ENCODE measurements around the gene RASGRF1. TPM values are rescaled to one million over a fixed set of nuclear protein-coding genes. Genes with fewer than 3 reads are reported as not detected.
"Not testable (repeated sequence)": the region's sequence is repeated elsewhere in the genome, so short reads cannot be mapped to it uniquely, and the experiment has no call there.

Gene RASGRF1, protein sequence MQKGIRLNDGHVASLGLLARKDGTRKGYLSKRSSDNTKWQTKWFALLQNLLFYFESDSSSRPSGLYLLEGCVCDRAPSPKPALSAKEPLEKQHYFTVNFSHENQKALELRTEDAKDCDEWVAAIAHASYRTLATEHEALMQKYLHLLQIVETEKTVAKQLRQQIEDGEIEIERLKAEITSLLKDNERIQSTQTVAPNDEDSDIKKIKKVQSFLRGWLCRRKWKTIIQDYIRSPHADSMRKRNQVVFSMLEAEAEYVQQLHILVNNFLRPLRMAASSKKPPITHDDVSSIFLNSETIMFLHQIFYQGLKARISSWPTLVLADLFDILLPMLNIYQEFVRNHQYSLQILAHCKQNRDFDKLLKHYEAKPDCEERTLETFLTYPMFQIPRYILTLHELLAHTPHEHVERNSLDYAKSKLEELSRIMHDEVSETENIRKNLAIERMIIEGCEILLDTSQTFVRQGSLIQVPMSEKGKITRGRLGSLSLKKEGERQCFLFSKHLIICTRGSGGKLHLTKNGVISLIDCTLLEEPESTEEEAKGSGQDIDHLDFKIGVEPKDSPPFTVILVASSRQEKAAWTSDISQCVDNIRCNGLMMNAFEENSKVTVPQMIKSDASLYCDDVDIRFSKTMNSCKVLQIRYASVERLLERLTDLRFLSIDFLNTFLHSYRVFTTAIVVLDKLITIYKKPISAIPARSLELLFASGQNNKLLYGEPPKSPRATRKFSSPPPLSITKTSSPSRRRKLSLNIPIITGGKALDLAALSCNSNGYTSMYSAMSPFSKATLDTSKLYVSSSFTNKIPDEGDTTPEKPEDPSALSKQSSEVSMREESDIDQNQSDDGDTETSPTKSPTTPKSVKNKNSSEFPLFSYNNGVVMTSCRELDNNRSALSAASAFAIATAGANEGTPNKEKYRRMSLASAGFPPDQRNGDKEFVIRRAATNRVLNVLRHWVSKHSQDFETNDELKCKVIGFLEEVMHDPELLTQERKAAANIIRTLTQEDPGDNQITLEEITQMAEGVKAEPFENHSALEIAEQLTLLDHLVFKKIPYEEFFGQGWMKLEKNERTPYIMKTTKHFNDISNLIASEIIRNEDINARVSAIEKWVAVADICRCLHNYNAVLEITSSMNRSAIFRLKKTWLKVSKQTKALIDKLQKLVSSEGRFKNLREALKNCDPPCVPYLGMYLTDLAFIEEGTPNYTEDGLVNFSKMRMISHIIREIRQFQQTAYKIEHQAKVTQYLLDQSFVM (N-terminal part only)
- total RNA-seq = not detected
- long read RNA-seq = 0 reads

DNA sequence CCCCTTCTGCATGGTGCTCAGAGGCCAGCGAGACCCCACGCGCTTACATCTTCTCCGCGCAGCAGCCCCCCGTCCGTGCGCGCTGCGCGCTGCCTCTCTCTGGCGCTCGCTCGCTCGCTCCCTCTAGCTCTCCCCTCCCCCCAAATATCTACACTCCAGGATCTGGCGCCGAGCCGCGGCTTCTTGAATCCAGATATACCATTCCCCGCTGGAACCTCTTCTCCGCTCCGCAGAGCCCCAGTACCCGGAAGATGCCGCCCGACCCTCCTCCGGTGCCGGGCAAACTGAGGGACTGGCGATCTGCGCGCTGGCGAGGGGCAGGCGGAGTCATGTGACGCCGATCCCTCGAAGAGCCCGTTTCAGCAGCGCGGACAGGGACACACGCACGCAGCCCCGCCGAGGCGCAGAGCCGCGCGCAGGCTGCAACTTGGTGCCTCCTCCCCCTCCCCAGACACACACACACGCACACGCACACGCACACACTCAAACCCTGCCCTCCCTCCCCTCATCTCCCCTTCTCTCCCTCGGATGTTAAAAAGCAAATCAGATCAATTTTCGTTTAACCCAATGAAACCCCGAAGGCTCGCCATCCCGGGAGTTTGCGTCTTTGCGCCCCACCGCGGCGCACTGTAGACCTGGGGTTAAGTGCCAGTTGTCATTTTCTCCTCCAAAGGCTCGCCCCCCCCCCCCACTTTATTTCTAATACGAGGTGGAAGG lies at the start of gene RASGRF1:
TSS of gene RASGRF1 (minus strand) at position 294 of the 717 bp plus-strand sequence. CDS start at position 12, 282 bp downstream.
- DNase-seq (ENCODE audit: missing footprints) = peak; percentile 69
- intact Hi-C loops (cut with DNase I) = no loop called here
- no peak for ATAC-seq

DNA sequence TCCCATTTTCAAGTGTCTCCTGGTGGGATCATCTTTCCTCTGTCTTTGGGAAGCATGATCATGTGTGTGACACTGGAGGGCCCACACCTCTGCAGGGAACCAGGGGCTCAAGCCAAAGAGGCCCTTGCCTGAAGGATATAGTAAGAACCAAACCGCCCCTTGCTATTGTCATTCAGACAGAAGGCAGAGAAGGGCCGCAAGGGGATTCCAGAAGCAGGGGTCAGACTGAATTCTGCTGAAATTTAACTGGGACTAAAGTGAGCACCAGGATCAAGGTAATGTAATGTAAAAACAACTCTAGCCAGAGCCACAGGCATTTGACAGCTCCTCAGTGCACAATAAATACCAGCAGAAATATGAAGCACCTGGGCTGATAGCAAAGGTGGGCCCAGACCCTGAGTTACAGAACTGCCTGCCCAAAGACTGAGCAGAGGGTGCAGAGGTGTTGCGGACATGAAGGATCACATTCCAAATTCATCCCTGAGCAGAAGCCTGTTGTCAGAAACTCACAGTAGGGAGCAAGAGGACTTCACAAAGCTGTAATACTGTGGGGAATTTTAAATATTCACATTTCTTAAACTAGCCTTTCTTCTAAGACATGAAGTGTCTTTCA lies 46.0 kb upstream of the RASGRF1 start:
- DNase-seq (ENCODE audit: missing footprints) (no peak), ATAC-seq (no peak)
- intact Hi-C loops (cut with DNase I) = no loop called here

DNA sequence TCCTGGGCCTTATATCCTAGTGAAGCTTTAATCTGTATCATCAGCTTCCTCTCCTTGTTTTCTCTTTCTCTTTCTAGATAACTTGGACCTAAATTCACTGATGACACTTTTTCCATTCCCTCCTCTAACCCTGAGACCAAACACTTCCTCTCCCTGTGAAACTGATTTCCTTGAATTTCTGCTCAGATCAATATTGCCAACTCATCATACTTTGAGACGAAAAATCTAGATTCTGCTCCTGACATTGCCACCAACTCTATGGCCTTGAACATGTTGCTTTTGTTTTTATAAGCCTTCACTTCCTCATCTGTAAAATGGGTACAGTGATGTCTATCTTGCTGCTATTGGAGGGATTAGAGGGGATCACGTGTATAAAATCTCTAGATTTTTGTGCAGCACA lies 42.7 kb upstream of the RASGRF1 start:
- intact Hi-C loops (cut with DNase I) = no loop called here
- no peak for ATAC-seq
- DNase-seq (ENCODE audit: missing footprints) = no peak

DNA sequence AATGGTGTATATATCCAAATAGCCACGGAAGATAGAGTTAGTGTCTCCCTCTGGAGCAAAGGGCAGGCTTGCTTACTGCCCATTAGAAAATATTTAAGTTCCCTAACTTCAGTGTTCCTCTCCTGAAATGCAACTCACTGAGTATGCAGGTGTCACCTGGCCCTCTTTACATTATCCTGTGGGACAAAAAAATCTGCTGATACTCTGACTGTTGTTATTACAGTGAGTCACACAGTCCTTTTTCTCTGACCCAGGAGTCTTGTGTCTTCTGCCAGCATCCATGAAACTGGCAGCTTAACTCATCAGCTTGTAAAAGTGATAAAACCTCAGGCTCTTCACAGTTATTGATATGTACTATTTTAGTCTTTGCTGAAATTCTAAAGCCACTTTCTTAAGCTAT lies 42.2 kb upstream of the RASGRF1 start:
- no peak for DNase-seq (ENCODE audit: missing footprints)
- intact Hi-C loops (cut with DNase I) = no loop called here
- no peak for ATAC-seq

DNA sequence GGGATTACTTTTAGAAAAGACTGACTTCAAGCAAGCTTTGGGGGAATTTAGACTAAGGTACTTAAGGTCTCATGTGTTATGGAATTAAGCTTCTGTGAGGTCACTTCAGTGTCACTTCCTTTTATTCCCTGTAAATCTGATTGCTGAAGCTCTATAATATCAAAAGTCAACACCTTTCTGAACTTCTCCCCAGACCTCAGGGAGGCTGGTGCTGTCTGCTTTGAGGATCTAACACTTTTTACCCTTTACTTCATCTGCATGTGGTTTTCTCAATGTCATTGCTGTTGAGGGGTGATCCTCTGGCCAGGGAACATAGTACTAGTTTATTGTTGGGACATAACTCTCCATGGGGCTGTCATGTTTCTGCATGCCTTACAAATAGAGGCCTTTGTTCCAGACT lies 41.8 kb upstream of the RASGRF1 start:
- no peak for ATAC-seq

DNA sequence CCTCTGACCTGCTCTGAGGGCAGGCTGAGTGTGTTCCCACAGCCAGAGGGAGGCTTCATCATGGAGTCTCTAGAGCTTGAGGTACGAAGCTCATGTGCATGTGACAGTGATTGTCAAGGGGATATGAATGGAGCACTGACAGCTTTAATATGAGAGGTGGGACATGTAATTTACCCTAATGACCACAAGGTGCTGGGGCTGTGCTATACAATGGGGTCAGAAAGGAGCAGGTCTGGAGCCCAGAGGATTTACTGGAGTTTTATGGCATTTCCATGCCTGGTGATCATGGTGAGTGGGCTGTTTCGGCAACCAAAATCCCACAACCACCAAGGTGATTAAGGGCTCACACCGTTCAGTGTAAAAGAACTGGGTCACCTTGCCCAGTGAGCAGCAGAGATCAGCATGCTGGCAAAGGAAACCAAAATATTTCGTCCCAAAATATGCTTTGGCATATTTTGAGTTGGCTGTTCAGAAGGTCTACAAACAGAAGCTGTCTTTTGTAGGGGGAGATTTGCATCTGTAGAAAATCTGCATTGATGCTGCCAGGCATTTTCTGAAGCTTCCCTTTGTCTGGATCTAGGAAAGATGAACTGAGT lies 40.1 kb upstream of the RASGRF1 start:
- ATAC-seq = no peak
- intact Hi-C loops (cut with DNase I) = no loop called here
- no peak for DNase-seq (ENCODE audit: missing footprints)

More for the DNA sequence above, 41.8 kb upstream of the RASGRF1 start:
- intact Hi-C loops (cut with DNase I) = no loop called here
- no peak for DNase-seq (ENCODE audit: missing footprints)

DNA sequence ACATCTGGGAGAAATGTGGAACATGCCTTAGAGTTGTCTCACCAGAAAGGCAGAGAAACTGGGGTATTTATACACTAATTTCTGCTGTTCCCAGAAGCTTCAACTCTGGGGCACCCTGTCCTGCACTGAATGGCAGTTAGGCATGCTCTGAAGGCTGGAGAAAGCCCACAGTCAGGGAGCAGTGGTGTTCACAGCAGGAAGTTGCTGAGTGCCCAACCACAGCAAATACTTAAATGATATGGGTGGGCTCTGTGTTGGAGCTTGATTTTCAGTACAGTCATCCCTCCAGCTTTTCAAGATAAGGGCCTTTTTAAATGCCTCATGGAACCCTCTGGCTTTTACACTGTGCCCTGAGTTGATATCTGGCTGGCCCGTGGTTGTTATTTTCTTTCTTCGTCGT lies 38.7 kb upstream of the RASGRF1 start:
- ATAC-seq (no peak), DNase-seq (ENCODE audit: missing footprints) (no peak)
- intact Hi-C loops (cut with DNase I) = no loop called here

DNA sequence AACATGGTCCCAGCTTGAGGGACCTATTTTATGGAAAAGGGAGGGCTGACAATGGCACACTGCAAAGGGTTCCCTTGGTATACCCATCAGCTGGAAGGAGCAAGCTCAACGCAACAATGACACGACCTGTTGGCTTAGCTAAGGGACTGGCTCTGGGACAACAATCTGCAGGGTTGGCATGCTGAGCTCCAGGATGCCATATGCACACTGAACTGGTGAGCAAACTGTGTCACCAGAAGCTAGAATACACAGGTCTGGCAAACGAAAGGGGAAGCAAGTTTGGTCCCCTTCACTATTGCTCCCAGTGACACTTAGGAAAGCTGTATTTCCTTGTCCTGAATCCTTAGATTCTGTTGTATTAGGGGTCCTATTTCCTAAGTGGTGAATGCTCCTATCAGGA lies 38.0 kb upstream of the RASGRF1 start:
- DNase-seq (ENCODE audit: missing footprints) = no peak
- intact Hi-C loops (cut with DNase I) = no loop called here
- no peak for ATAC-seq

DNA sequence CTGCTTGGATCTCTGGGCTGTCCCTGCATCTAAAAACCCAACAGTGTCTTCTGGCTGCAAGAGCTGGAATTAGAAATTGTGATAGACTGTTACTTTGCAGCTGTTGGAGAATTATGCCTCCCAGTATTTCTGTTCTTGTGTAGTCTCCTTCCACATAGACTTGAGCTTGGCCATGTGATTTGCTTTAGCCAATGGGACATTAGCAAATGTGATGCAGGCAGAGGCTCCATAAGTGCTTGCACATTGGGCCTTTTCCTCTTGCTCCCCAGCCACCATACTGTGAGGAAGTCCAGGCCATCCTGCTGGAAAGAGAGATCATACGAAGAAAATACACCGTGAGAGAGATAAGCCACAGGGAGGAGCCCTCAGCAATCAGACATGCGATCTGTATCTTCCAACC lies 33.8 kb upstream of the RASGRF1 start:
- intact Hi-C loops (cut with DNase I) = no loop called here

DNA sequence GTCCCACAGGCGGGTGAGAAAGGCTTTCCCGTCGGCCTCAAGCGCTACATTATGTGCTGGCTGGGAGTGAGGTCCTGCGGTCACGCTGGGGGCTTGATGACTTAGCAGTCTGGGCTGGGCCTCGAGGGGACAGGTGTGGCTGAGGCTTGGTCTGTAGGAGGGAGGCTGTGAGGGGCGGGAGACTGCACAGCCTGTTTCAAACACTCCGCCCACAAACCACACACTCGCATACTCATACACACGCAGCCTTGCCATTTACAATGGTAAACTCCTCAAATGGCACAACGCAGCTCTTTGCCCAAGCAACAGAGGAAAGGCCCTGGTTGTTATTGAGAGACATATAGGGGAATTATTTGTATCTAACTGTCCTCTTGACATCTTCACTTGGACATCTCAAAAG lies 32.4 kb upstream of the RASGRF1 start:
- intact Hi-C loops (cut with DNase I) = no loop called here
- DNase-seq (ENCODE audit: missing footprints) = no peak
- ATAC-seq = no peak

More for the DNA sequence above, 33.8 kb upstream of the RASGRF1 start:
- ATAC-seq (no peak), DNase-seq (ENCODE audit: missing footprints) (no peak)

DNA sequence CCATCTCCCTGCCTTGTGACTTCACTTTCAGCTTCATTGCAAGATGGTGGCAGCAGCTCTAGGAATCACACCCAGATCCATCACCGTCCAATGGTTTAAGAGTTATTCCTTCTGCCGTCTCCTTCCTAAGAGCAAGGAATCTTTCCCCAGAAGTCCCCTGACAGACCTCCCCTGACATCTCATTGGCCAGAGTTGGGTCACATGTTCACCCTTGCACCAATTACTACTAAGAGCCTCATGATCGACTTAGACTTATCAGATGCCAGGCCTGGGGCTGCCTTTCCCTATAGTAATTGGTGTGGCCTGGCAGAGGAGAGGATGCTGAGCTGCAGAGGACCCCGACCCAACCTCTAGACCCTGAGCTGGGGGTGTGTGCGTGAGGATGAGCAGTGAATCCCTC lies 31.8 kb upstream of the RASGRF1 start:
- intact Hi-C loops (cut with DNase I) = no loop called here
- ATAC-seq (no peak), DNase-seq (ENCODE audit: missing footprints) (no peak)

DNA sequence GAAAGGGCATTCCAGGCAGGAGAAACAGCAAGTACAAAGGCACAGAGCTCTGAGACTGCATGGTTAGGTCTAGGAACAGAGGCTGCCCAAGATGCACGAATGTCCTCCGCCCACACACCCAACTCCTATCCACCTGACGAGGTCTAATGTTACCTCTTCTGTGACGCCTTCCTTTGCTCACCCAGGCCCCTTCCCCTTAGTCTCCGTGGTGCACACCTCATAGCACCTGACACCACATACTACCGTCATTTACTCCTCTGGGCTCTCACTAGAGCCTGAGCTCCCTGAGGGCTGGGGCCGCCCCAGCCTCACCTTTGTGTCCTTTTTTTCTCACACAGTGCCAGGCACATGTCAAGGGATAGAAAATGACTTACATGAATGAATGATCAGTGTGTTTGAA lies 31.0 kb upstream of the RASGRF1 start:
- ATAC-seq (no peak), DNase-seq (ENCODE audit: missing footprints) (no peak)
- intact Hi-C loops (cut with DNase I) = no loop called here

DNA sequence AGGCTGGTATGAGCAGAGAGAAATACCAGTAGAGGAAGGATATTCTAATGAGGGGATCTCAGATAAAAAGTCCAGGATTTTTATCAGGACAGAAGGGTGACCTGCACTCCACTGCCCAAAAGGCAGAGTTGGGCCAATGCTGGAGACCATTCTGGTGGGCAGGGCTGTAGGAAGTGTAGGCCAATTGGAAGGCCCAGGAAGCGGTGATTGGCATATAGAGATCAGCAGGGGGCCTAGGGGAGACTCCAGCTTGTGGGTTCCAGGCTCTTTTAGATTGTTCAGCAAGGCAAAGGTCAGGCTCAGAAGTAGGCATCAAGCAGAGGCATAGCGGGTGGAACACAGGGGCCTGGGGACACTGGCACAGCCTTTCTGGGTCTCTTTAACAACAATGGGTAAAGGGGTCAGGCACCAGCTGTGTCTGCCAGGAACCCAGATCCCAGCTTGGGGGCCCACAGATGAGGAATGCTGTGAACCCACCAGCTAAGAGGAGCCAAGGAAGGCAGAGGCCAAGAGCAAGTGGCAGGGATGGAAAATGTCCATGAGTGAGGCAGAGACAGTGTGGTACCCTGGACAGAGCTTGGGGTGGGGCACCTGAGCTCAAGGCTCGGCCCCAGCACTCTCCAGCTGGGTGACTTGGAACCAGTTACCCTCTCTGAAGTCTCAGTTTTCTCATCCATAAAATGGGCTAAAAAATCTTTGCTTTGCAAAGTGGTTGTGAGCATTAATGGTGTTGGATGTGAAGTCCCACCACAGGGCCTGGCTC lies 27.0 kb upstream of the RASGRF1 start:
- ATAC-seq (no peak), DNase-seq (ENCODE audit: missing footprints) (no peak)
- intact Hi-C loops (cut with DNase I) = no loop called here

DNA sequence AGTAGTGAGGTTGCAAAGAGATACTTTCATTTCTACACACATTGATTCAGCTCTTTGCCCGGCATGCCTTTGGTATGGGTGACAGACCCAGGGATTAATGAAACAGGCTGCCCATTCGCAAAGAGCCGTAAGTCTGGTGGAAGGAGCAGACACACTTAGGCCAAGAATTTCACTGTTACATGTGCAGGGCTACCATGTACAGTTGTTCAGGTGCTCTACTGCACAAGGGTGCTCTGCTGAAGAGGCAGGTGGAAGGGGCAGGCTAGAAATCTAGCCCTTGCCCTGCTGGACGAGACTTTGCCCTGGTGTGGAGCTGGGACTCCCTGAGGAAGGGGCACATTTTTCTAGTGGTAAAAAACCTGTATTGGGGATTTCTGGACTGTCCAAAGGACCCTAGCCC lies 26.2 kb upstream of the RASGRF1 start:
- DNase-seq (ENCODE audit: missing footprints) (no peak), ATAC-seq (no peak)
- intact Hi-C loops (cut with DNase I) = no loop called here

DNA sequence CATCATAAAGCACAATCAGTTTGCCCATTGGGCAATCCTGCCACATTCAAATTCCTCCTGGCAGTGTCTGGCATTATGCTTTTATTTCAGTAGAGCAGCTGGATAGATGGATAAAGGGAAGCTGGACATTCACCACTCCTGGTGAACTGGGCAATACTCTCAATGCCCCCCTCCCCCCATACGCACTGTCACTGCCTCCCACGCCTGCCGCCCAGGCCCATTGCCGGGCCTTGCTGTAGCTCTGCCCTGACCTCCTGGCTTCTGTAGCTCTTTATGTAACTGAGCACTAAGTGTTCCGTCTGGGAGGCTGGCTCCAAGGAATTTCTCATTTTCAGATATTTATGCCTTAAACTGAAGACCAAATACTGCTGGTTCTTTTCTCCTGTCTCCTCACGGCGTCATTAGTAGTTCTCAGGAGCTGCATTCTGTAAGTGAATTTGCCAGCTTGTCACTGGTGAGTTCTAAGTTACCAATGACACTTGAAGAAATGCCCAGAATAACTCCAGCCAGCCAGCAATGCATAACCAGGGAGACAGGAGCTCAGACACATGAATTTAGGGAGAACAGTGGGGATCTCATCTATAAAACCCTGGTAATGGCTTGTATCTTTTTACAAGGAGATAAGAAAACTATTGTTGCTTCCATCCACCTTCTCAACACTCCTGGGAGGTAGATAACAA lies 25.5 kb upstream of the RASGRF1 start:
- ATAC-seq = peak; percentile 37
- intact Hi-C loops (cut with DNase I) = no loop called here
- DNase-seq (ENCODE audit: missing footprints) = no peak

DNA sequence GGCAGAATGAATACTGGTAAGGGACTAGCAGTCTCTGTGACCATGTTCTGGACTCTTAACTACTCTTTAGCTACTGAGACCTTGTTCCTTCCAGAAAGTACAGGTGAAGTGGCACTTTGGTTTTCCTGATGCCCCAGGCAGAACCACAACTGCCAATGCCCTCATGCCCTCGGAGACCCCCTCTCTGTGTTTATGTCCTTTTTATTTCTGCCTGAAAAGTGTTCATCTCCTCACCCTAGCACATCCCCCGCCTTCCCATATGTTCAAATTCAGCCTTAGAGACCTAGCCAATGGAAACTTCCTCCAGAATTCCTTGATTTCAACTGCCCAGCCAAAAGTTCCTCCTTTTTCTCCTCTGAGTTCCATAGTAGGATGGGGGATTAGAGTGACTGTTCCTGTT lies 23.3 kb upstream of the RASGRF1 start:
- no peak for DNase-seq (ENCODE audit: missing footprints)
- intact Hi-C loops (cut with DNase I) = no loop called here
- ATAC-seq = no peak

DNA sequence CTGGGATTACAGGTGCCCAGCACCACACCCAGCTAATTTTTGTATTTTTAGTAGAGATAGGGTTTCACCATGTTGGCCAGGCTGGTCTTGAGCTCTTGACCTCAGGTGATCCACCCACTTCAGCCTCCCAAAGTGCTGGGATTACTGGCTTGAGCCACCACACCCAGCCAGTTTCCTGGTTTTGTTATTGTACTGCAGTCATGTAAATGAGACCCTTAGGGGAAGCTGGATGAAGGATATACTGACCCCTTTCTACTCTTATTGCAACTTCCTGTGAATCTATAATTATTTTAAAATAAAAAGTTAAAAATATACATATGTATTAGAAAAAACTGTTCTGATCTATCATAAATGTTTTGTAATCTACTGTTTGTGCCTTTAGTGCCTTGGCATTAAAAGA lies 20.8 kb upstream of the RASGRF1 start:
- intact Hi-C loops (cut with DNase I); ATAC-seq; DNase-seq (ENCODE audit: missing footprints): not testable (repeated sequence)

Measured in Right ventricle myocardium inferior (tissue), 1 donor.